Fibroblast of mammary gland (primary cell): ENCODE data around the gene PLEKHF1.
A peak's percentile ranks its signal among the peaks of the same experiment; 100 is the strongest.

ENCODE experiments used
- DNase-seq: peaks from one replicate; pipeline ENCODE4 v3.0.0-alpha.2; 2010; ENCODE audit warnings: low read depth
- H3K4me3 ChIP-seq: 2 replicates; pipeline ENCODE4 v1.5.1; 2011; ENCODE audit warnings: low read depth, mild to moderate bottlenecking, low read length, moderate library complexity; ENCODE audit not compliant: control insufficient read depth
- CTCF ChIP-seq: conservative IDR thresholded peaks from 2 replicates; pipeline ENCODE4 v1.5.1; 2011; ENCODE audit warnings: low read depth, low read length, inconsistent platforms; ENCODE audit not compliant: control insufficient read depth, insufficient read depth

PLEKHF1 gene

GRCh38 chr19:29645491-29645867 is 19.8 kb upstream of the PLEKHF1 start:
- TF ChIP-seq CTCF, result no peak
- no peak overlapping the region for H3K4me3 ChIP-seq
- no peak for DNase-seq

- no peak for TF ChIP-seq CTCF
- DNase-seq, result peak; percentile 34
- H3K4me3 ChIP-seq, result no peak overlapping the region
Observed at GRCh38 chr19:29645911-29646310, 19.4 kb upstream of the PLEKHF1 start.

GRCh38 chr19:29650772-29651387 is 14.4 kb upstream of the PLEKHF1 start:
- H3K4me3 ChIP-seq, result no peak overlapping the region
- DNase-seq, result no peak
- TF ChIP-seq CTCF, result no peak

GRCh38 chr19:29651622-29652394 is 13.5 kb upstream of the PLEKHF1 start:
- no peak for DNase-seq
- TF ChIP-seq CTCF, result no peak
- H3K4me3 ChIP-seq, result no peak overlapping the region

GRCh38 chr19:29653398-29653797 is 11.9 kb upstream of the PLEKHF1 start:
- DNase-seq, result no peak
- no peak overlapping the region for H3K4me3 ChIP-seq
- no peak for TF ChIP-seq CTCF

GRCh38 chr19:29655648-29656335 is 9.5 kb upstream of the PLEKHF1 start:
- H3K4me3 ChIP-seq, result no peak overlapping the region
- DNase-seq, result no peak
- TF ChIP-seq CTCF, result no peak
